Heart left ventricle (tissue), 13 donors: ENCODE results near the gene SLC24A5.

Experiments
- CTCF ChIP-seq, 12 donors: fragments of 200-600 bp; sonication (generic) in 4 of 12; IDR thresholded peaks; one replicate each; pipeline versions ENCODE4 v1.5.0 to v1.8.0; 2018 to 2022; ENCODE audit warnings: antibody characterized with exemption in 12 of 12, mild to moderate bottlenecking in 5 of 12
- POLR2A ChIP-seq, 2 donors: fragments of 450-650 bp; IDR thresholded peaks; one replicate each; pipeline ENCODE4 v1.6.1; 2017; ENCODE audit warnings: antibody characterized with exemption in 2 of 2, mild to moderate bottlenecking in 2 of 2, moderate library complexity in 2 of 2
- donor health status: ischemic (EF 13 %, LVEDD 7.1; RV severe dilation, severe dysfunction).
- donor health status: DM: no; HTN: yes; CAD: no.
- donor health status: DM: no; HTN: no; CAD: no.
- donor health status: ischemic (EF 25% LVEDD 6.9; RV normal size, moderate dysfunction).
- donor health status: ischemic (EF 25% LVEDD 5.7; RV mildly dilated, moderate dysfunction).
- donor health status: ischemic (EF 35%, LVEDD 5.7; RV mildly dilated, moderate dysfunction).
- donor health status: nonischemic (EF 11% LVEDD 7.7; RV severe dilation, severe dysfunction).
- donor health status: DM: yes; HTN: yes; CAD: no.
- donor health status: PGD.
- donor health status: ischemic (EF 29% LVEDD 5.4; RV normal size, mild dysfunction).
- donor health status: nonischemic (EF 23%, LVEDD 6.1; RV moderate dilation, normal function).

DNA sequence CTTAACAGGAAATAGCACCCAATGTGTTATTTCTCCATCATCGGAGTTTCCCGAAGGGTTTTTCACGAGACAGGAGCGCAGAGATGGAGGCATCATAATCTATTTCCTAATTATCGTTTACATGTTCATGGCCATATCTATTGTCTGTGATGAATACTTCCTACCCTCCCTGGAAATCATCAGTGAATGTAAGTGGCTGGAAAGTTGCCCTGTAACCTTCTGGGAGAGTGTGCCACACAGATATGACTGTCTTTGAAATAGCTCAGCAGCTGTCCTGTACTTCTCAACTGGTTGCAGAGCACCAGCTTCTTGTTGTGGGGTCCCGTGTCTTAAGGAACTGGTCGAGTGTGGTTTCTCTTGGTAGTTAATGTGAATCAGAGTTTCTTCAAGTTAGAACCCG is 1.1 kb downstream of the SLC24A5 start:
- TF ChIP-seq CTCF (IDR thresholded peaks at IDR 0.05) (no peak), POLR2A (IDR thresholded peaks at IDR 0.05) (no peak)
